ENCODE measurements around the gene ZBTB42. TPM values are rescaled to one million over a fixed set of nuclear protein-coding genes. Genes with fewer than 3 reads are reported as not detected.

The ZBTB42 gene
- total RNA-seq, 2 donors from 2014 or later: 3.3 to 3.8 TPM

Other genes starting within 250 kb of the ZBTB42 start
- 1 to 10 TPM; 1.4 to 5.9 TPM for gene C14orf180, start 221.3 kb upstream of the ZBTB42 start, total RNA-seq
- gene TMEM179, start 196.3 kb upstream of the ZBTB42 start, total RNA-seq: under 1 TPM in 1 of 2 donors, not detected in 1; 0.38 TPM
- gene INF2, start 111.5 kb upstream of the ZBTB42 start, total RNA-seq: 10 to 100 TPM; 70.5 to 78.7 TPM
- 10 to 100 TPM in 1 of 2 donors, 1 to 10 TPM in 1; 8.2 to 10.2 TPM for gene ADSS1, start 76.9 kb upstream of the ZBTB42 start, total RNA-seq
- 10 to 100 TPM; 58.3 to 66.1 TPM for gene SIVA1, start 48.0 kb upstream of the ZBTB42 start, total RNA-seq
- gene AKT1, start 5.4 kb upstream of the ZBTB42 start, total RNA-seq: 100 to 1,000 TPM; 115 to 143 TPM
- gene CEP170B, start 64.2 kb downstream of the ZBTB42 start, total RNA-seq: 10 to 100 TPM; 26.8 to 47.0 TPM
- under 1 TPM in 1 of 2 donors, not detected in 1; 0.24 TPM for gene PLD4, start 123.8 kb downstream of the ZBTB42 start, total RNA-seq
- 100 to 1,000 TPM; 242 to 274 TPM for gene AHNAK2, start 177.3 kb downstream of the ZBTB42 start, total RNA-seq
- gene CLBA1, start 184.7 kb downstream of the ZBTB42 start, total RNA-seq: 1 to 10 TPM; 4.7 to 5.6 TPM
- gene CDCA4, start 220.0 kb downstream of the ZBTB42 start, total RNA-seq: 1 to 10 TPM; 4.3 to 4.8 TPM